Neutrophil (primary cell): ENCODE data around the gene COPS2.

Source experiments
- H3K27ac ChIP-seq: fragments of 200-600 bp; sonication (generic); 2 replicates; pipeline ENCODE4 v1.5.1; 2016; ENCODE audit warnings: mild to moderate bottlenecking, moderate library complexity
- H3K27me3 ChIP-seq: fragments of 200-600 bp; sonication (generic); 2 replicates; pipeline ENCODE4 v1.6.0; 2016; ENCODE audit warnings: mild to moderate bottlenecking
- H3K36me3 ChIP-seq: fragments of 200-600 bp; sonication (generic); 2 replicates; pipeline ENCODE4 v1.5.1; 2017
- H3K4me1 ChIP-seq, 2 experiments: fragments of 200-600 bp in 1 of 2; sonication (generic) in 1 of 2; 1 replicate in 1 of 2; 2 replicates in 1 of 2; pipeline versions ENCODE4 v1.5.1 to v1.6.1; 2013 to 2016; ENCODE audit warnings: low read depth in 1 of 2, low read length in 1 of 2, mild to moderate bottlenecking in 1 of 2, moderate library complexity in 1 of 2; ENCODE audit not compliant: control insufficient read depth in 1 of 2, insufficient read depth in 1 of 2
- H3K4me3 ChIP-seq, 2 experiments: fragments of 200-600 bp in 1 of 2; sonication (generic) in 1 of 2; 1 replicate in 1 of 2; 2 replicates in 1 of 2; pipeline ENCODE4 v1.5.1; 2013 to 2016; ENCODE audit warnings: low read depth in 1 of 2, low read length in 1 of 2, mild to moderate bottlenecking in 1 of 2, moderate library complexity in 1 of 2
- H3K9me3 ChIP-seq: fragments of 200-600 bp; sonication (generic); 2 replicates; pipeline ENCODE4 v1.5.1; 2016
- TF ChIP-seq, protein P1 (sequence below): fragments of 200-600 bp; sonication (generic); IDR thresholded peaks from 2 replicates; pipeline ENCODE4 v1.5.1; 2016; ENCODE audit warnings: antibody characterized with exemption

The COPS2 gene

DNA sequence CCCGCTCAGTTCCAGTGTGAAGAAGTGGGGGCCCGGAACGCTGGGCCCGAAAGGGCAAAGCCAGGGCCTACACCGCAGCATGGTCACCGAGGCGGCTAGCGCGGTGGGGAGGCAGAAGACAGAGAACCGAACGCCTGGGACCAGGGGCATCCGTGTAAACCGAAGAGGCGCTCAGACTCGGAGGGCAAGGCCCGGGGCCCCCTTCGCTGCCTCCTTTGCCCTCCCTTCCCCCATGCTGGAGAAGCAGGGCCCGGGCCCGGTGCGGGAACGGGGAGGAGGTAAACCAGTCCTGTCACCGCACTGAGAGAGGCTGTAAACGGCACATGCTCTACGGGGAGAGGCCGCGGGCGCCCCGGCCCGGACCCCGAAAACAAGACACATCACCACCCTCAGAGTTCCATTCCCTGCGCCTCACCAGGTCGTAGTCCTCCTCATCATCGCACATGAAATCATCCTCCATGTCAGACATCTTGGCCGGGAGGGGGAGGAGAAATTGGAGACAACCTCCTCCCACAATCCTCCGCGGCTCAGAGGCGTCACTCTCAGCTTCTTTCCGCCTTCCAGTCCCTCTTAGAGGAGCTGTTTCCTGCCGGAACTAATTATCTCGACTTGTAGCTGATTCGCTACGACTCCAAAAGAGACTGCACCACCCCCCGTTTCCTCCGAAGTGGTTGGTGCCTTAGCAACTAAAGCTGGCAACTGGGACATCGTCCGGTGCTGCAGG, at the start of gene COPS2:
TSS of gene COPS2 (minus strand) at position 490 of the 724 bp plus-strand sequence. CDS start at position 469, 21 bp downstream.
- Histone ChIP-seq H3K36me3 (no peaks in the 10 kb centered on the region), H3K9me3 (no peaks in the 10 kb centered on the region), H3K27me3 (no peaks in the 10 kb centered on the region), H3K4me1 (peaks cover 32 to 37% of the 10 kb centered on the region in 2 experiments), H3K4me3 (peak within 1 kb of the TSS; percentile 88 to 94), H3K27ac (peak within 1 kb of the TSS; percentile 84)
- TF ChIP-seq, protein P1, sequence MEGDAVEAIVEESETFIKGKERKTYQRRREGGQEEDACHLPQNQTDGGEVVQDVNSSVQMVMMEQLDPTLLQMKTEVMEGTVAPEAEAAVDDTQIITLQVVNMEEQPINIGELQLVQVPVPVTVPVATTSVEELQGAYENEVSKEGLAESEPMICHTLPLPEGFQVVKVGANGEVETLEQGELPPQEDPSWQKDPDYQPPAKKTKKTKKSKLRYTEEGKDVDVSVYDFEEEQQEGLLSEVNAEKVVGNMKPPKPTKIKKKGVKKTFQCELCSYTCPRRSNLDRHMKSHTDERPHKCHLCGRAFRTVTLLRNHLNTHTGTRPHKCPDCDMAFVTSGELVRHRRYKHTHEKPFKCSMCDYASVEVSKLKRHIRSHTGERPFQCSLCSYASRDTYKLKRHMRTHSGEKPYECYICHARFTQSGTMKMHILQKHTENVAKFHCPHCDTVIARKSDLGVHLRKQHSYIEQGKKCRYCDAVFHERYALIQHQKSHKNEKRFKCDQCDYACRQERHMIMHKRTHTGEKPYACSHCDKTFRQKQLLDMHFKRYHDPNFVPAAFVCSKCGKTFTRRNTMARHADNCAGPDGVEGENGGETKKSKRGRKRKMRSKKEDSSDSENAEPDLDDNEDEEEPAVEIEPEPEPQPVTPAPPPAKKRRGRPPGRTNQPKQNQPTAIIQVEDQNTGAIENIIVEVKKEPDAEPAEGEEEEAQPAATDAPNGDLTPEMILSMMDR, result peak; percentile 48

DNA sequence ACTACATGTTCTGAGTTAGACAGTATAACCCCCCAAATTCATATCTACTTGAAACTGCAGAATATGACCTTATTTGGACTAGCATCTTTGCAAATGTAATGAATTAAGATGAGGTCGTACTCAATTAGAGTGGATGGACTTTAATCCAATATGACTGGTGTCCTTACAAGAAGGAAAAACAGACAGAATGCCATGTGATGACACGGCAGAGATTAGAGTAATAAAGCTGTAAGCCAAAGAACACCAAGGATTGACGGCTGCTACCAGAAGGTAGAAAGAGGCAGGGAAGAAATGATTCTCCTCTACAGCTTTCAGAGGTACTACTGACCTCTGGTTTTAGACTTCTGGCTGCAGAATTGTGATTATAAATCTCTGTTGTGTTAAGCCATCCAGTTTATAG, 44.9 kb upstream of the COPS2 start:
- TF ChIP-seq, protein P1, result no peak
- H3K4me1 ChIP-seq, result peaks cover 0 to 3% of the 10 kb centered on the region in 2 experiments

DNA sequence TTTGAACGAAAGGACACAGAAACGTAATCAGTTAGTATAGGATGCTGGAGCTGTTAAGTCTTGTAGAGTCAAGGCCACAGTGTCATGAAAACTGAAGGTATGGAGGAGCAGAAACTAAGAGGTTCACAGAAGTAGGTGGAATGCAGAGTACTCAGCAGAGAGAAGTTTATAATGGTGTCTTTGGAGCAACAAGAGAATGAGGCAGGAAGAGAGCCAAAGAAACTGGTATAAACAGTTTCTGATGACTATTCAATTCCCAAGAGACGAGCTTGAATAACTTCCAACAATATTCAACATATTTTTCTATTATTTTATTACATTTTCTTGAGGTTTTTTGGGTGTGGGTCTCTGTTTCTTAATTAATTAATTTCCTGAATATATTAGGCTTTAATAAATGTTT, 44.3 kb upstream of the COPS2 start:
- TF ChIP-seq, protein P1, result no peak
- no peak overlapping the region for H3K4me3 ChIP-seq
- H3K36me3 ChIP-seq, result peaks cover 5% of the 10 kb centered on the region
- H3K4me1 ChIP-seq, result peaks cover 0 to 3% of the 10 kb centered on the region in 2 experiments
- no peak overlapping the region for H3K27ac ChIP-seq
- no peaks in the 10 kb centered on the region for H3K9me3 ChIP-seq
- no peaks in the 10 kb centered on the region for H3K27me3 ChIP-seq

More for the DNA sequence above, 44.9 kb upstream of the COPS2 start:
- Histone ChIP-seq H3K36me3 (peaks cover 5% of the 10 kb centered on the region), H3K9me3 (no peaks in the 10 kb centered on the region), H3K27ac (no peak overlapping the region), H3K4me3 (no peak overlapping the region), H3K27me3 (no peaks in the 10 kb centered on the region)

DNA sequence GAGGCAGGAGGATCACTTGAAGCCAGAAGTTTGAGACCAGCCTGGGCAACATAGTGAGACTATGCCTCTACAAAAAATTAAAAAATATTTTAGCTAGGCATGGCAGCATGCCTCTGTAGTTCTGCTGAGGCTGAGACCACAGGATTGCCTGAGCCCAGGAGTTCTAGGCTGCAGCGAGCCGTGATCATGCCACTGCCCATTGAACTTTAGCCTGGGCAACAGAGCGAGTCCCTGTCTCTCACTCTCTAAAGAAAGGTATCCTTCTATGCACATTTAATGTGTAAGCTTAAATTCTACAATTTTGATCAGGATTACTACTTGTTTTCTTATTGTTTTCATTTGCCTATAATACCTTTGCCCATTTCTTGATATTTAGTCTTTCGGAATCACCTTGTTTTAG, 41.5 kb upstream of the COPS2 start:
- TF ChIP-seq, protein P1, result no peak
- Histone ChIP-seq H3K27ac (no peak overlapping the region), H3K4me3 (no peak overlapping the region), H3K36me3 (no peaks in the 10 kb centered on the region), H3K27me3 (no peaks in the 10 kb centered on the region), H3K4me1 (peaks cover 0 to 3% of the 10 kb centered on the region in 2 experiments), H3K9me3 (no peaks in the 10 kb centered on the region)

DNA sequence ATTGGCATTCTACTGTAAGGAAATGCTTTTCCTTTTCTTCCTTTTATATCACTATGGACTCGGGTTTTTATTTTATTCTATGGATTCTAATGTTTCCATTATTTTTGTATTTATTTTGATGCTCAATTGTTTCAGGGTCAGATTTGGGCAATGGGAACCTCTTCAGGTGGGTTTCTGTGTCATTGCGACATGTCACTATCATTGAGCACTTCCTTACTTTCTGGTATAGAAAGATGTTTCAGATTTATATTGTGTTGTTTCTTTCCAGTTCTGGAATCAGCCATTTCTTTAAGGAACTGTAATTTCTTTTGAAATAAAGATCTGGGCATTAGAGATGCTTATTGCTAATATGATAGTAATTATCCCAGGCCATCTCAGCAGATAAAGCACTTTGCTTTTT, 36.5 kb upstream of the COPS2 start:
- TF ChIP-seq, protein P1, result no peak
- Histone ChIP-seq H3K9me3 (no peaks in the 10 kb centered on the region), H3K27ac (no peak overlapping the region), H3K27me3 (no peaks in the 10 kb centered on the region), H3K4me3 (no peak overlapping the region), H3K4me1 (peaks cover 0 to 3% of the 10 kb centered on the region in 2 experiments), H3K36me3 (no peaks in the 10 kb centered on the region)
